ENCODE measurements around the gene CBLB. TPM values are rescaled to one million over a fixed set of nuclear protein-coding genes. Genes with fewer than 3 reads are reported as not detected.

The CBLB gene
- total RNA-seq, 1 experiment from 2014 or later, result 8.6 TPM

DNA sequence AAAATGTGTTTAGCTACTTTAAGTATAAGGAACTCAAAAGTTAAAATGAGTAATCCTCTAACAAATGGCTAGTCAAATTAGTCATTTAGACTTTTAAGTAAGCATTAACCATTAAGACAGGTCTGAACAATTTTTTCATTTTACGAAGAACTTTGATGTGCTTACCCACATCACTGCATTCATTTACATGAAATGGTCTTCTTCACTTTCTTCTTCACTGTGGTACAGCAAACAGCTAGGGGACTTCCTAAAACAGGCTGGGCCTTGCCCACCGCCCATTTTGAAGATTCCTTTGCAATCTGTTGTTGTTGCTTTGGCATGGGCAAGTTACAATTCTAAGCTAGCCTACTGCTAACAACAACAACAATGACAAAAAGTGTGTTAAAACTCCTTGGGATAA is 67.4 kb downstream of the CBLB start:
- Histone ChIP-seq H3K4me3 (ENCODE audit: low read depth in 2 of 2, low read length in 2 of 2) (no peak overlapping the region), H3K36me3 (ENCODE audit: control insufficient read depth, insufficient read depth, low read length) (no peaks in the 10 kb centered on the region), H3K27ac (ENCODE audit: low read length) (no peak overlapping the region), H3K27me3 (ENCODE audit: control insufficient read depth, insufficient read depth, low read length) (no peaks in the 10 kb centered on the region), H3K4me1 (ENCODE audit: control insufficient read depth, insufficient read depth, low read length) (no peaks in the 10 kb centered on the region), H3K9me3 (ENCODE audit: control insufficient read depth, insufficient read depth, low read depth, low read length) (no peaks in the 10 kb centered on the region)
- intact Hi-C loops (cut with micrococcal nuclease; ENCODE audit: unreplicated experiment), result loop anchor here (10.0 kb wide), 1 partner anchor 63 kb away; the partner anchor contains the start of gene CBLB
- ATAC-seq (no peak), DNase-seq (ENCODE audit: low read depth, low spot score) (no peak)
- no TSS peak for BruUV-seq (replicated peaks)
- POLR2A ChIA-PET, result no interaction called here
- TF ChIP-seq, protein P1, sequence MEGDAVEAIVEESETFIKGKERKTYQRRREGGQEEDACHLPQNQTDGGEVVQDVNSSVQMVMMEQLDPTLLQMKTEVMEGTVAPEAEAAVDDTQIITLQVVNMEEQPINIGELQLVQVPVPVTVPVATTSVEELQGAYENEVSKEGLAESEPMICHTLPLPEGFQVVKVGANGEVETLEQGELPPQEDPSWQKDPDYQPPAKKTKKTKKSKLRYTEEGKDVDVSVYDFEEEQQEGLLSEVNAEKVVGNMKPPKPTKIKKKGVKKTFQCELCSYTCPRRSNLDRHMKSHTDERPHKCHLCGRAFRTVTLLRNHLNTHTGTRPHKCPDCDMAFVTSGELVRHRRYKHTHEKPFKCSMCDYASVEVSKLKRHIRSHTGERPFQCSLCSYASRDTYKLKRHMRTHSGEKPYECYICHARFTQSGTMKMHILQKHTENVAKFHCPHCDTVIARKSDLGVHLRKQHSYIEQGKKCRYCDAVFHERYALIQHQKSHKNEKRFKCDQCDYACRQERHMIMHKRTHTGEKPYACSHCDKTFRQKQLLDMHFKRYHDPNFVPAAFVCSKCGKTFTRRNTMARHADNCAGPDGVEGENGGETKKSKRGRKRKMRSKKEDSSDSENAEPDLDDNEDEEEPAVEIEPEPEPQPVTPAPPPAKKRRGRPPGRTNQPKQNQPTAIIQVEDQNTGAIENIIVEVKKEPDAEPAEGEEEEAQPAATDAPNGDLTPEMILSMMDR (IDR thresholded peaks at IDR 0.05), result no peak
- in situ Hi-C loops (cut with HindIII; ENCODE audit: low pct_unique_long_range_greater_than_20kb, low sequenced_read_pairs), result no loop called here
- CTCF ChIA-PET, result no interaction called here

DNA sequence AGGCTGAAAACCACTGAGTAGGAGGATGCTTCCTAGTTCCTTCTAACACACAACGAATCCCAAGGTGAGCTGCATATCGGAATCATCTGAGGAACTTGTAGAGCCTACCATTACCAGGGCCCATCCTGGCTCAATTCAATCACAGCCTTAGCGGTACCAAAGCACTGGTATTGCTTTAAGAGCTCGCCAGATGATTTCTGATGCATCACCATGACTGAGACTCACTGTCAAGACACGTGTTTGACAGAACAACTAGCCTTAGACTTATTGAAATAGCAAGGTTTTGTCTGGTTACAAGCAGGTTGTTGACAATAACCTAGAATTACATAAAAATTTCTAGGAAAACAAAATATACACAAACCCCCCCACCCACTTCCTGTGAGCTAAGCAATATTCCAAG is 68.5 kb downstream of the CBLB start:
- intact Hi-C loops (cut with micrococcal nuclease; ENCODE audit: unreplicated experiment), result loop anchor here (10.0 kb wide), 1 partner anchor 64 kb away; the partner anchor contains the start of gene CBLB
- Histone ChIP-seq H3K27me3 (ENCODE audit: control insufficient read depth, insufficient read depth, low read length) (no peaks in the 10 kb centered on the region), H3K4me3 (ENCODE audit: low read depth in 2 of 2, low read length in 2 of 2) (no peak overlapping the region), H3K27ac (ENCODE audit: low read length) (no peak overlapping the region), H3K9me3 (ENCODE audit: control insufficient read depth, insufficient read depth, low read depth, low read length) (no peaks in the 10 kb centered on the region), H3K4me1 (ENCODE audit: control insufficient read depth, insufficient read depth, low read length) (no peaks in the 10 kb centered on the region), H3K36me3 (ENCODE audit: control insufficient read depth, insufficient read depth, low read length) (no peaks in the 10 kb centered on the region)
- no TSS peak for BruUV-seq (replicated peaks)
- DNase-seq (ENCODE audit: low read depth, low spot score) (no peak), ATAC-seq (no peak)
- CTCF ChIA-PET, result no interaction called here
- POLR2A ChIA-PET, result no interaction called here
- in situ Hi-C loops (cut with HindIII; ENCODE audit: low pct_unique_long_range_greater_than_20kb, low sequenced_read_pairs), result no loop called here
- TF ChIP-seq TCF7L2 (IDR thresholded peaks at IDR 0.05; ENCODE audit: low read depth, low read length) (no peak), POLR2AphosphoS5 (IDR thresholded peaks at IDR 0.05; ENCODE audit: low read depth, low read length) (no peak), SIN3A (IDR thresholded peaks at IDR 0.05; ENCODE audit: borderline replicate concordance, insufficient read depth, low read depth, low read length) (no peak)
- TF ChIP-seq, protein P1 (IDR thresholded peaks at IDR 0.05), result no peak
- TF ChIP-seq, protein P2, sequence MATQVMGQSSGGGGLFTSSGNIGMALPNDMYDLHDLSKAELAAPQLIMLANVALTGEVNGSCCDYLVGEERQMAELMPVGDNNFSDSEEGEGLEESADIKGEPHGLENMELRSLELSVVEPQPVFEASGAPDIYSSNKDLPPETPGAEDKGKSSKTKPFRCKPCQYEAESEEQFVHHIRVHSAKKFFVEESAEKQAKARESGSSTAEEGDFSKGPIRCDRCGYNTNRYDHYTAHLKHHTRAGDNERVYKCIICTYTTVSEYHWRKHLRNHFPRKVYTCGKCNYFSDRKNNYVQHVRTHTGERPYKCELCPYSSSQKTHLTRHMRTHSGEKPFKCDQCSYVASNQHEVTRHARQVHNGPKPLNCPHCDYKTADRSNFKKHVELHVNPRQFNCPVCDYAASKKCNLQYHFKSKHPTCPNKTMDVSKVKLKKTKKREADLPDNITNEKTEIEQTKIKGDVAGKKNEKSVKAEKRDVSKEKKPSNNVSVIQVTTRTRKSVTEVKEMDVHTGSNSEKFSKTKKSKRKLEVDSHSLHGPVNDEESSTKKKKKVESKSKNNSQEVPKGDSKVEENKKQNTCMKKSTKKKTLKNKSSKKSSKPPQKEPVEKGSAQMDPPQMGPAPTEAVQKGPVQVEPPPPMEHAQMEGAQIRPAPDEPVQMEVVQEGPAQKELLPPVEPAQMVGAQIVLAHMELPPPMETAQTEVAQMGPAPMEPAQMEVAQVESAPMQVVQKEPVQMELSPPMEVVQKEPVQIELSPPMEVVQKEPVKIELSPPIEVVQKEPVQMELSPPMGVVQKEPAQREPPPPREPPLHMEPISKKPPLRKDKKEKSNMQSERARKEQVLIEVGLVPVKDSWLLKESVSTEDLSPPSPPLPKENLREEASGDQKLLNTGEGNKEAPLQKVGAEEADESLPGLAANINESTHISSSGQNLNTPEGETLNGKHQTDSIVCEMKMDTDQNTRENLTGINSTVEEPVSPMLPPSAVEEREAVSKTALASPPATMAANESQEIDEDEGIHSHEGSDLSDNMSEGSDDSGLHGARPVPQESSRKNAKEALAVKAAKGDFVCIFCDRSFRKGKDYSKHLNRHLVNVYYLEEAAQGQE (IDR thresholded peaks at IDR 0.05; ENCODE audit: insufficient read depth in 1 of 2, low read depth in 2 of 2, low read length in 1 of 2), result no peak

DNA sequence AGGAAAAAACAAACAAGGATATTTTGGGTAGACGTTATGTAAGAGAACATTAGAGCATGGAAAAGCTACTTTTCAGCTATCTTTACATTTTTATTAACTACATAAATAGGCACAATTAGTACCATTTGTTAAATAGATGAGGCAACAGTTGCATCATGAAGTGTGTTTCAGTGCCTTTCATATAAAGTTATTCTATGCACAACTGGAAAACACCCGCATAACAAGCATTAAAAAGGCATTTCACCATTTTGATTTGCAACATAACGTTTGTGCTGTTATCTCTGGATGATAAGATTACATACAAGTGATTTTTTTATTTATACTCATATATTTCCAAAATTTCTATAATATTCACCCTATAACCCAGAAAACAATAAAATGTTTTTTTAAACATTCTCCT is 69.5 kb downstream of the CBLB start:
- DNase-seq (ENCODE audit: low read depth, low spot score) (no peak), ATAC-seq (no peak)
- intact Hi-C loops (cut with micrococcal nuclease; ENCODE audit: unreplicated experiment) (no loop called here), in situ Hi-C loops (cut with HindIII; ENCODE audit: low pct_unique_long_range_greater_than_20kb, low sequenced_read_pairs) (no loop called here)
- ChIA-PET POLR2A (no interaction called here), CTCF (no interaction called here)
- Histone ChIP-seq H3K36me3 (ENCODE audit: control insufficient read depth, insufficient read depth, low read length) (no peaks in the 10 kb centered on the region), H3K9me3 (ENCODE audit: control insufficient read depth, insufficient read depth, low read depth, low read length) (no peaks in the 10 kb centered on the region), H3K4me3 (ENCODE audit: low read depth in 2 of 2, low read length in 2 of 2) (no peak overlapping the region), H3K27me3 (ENCODE audit: control insufficient read depth, insufficient read depth, low read length) (no peaks in the 10 kb centered on the region), H3K27ac (ENCODE audit: low read length) (no peak overlapping the region), H3K4me1 (ENCODE audit: control insufficient read depth, insufficient read depth, low read length) (no peaks in the 10 kb centered on the region)
- no TSS peak for BruUV-seq (replicated peaks)
- TF ChIP-seq, protein P2 (IDR thresholded peaks at IDR 0.05; ENCODE audit: insufficient read depth in 1 of 2, low read depth in 2 of 2, low read length in 1 of 2), result no peak
- TF ChIP-seq POLR2AphosphoS5 (IDR thresholded peaks at IDR 0.05; ENCODE audit: low read depth, low read length) (no peak), TCF7L2 (IDR thresholded peaks at IDR 0.05; ENCODE audit: low read depth, low read length) (no peak), SIN3A (IDR thresholded peaks at IDR 0.05; ENCODE audit: borderline replicate concordance, insufficient read depth, low read depth, low read length) (no peak)
- TF ChIP-seq, protein P1 (IDR thresholded peaks at IDR 0.05), result no peak
